Measurements from ENCODE around the gene LAMA5. TPM values are rescaled to one million over a fixed set of nuclear protein-coding genes. Genes with fewer than 3 reads are reported as not detected.

Gene LAMA5
- total RNA-seq, 2 experiments from 2014 or later, result 0.16 to 0.78 TPM

GRCh38 chr20:62410746-62411478 lies 43.8 kb upstream of the LAMA5 start:
- Mint-ChIP-seq H3K27me3 (no peaks in the 10 kb centered on the region), H3K4me1 (ENCODE audit: low read depth) (peaks cover 8% of the 10 kb centered on the region), H3K9me3 (no peaks in the 10 kb centered on the region), H3K27ac (no peak overlapping the region), H3K36me3 (ENCODE audit: low read depth) (no peaks in the 10 kb centered on the region), H3K4me3 (no peak overlapping the region)
- H3K9me3 ChIP-seq (ENCODE audit: control insufficient read depth in 1 of 2, insufficient read depth in 1 of 2, low read length in 2 of 2), result peaks cover 0 to 9% of the 10 kb centered on the region in 2 experiments
- no peak for TF ChIP-seq CTCF (IDR thresholded peaks at IDR 0.05)
- POLR2A ChIA-PET, result no interaction called here
- H3K4me3 ChIP-seq (ENCODE audit: low read length), result no peak overlapping the region
- H3K27ac ChIP-seq (ENCODE audit: low read depth in 1 of 2, low read length in 2 of 2), result no peak overlapping the region
- no peak for DNase-seq
- peaks cover 32% of the 10 kb centered on the region for H3K4me1 ChIP-seq (ENCODE audit: insufficient read depth, low read length)
- H3K27me3 ChIP-seq (ENCODE audit: control insufficient read depth in 1 of 2, insufficient read depth in 2 of 2, low read length in 2 of 2), result peaks cover 0 to 2% of the 10 kb centered on the region in 2 experiments
- CTCF ChIA-PET, result interaction anchor here (1.5 kb wide), 1 partner anchor 28 kb away, joined by 9 read pairs; no protein-coding TSS in a partner anchor
- ATAC-seq (ENCODE audit: poor library complexity), result no peak
- intact Hi-C loops (cut with DNase I, micrococcal nuclease), result no loop called here
- no peaks in the 10 kb centered on the region for H3K36me3 ChIP-seq (ENCODE audit: insufficient read depth, low read length)

- Mint-ChIP-seq H3K27ac (no peak overlapping the region), H3K9me3 (no peaks in the 10 kb centered on the region), H3K27me3 (no peaks in the 10 kb centered on the region), H3K4me1 (ENCODE audit: low read depth) (peaks cover 16% of the 10 kb centered on the region), H3K4me3 (peak overlapping the region; percentile 62), H3K36me3 (ENCODE audit: low read depth) (no peaks in the 10 kb centered on the region)
- ATAC-seq (ENCODE audit: poor library complexity) (peak; percentile 12), DNase-seq (peak in 9 of 14 experiments; percentile 21 to 67 (median 33))
- Histone ChIP-seq H3K27me3 (ENCODE audit: control insufficient read depth in 1 of 2, insufficient read depth in 2 of 2, low read length in 2 of 2) (no peaks in the 10 kb centered on the region), H3K27ac (ENCODE audit: low read depth in 1 of 2, low read length in 2 of 2) (no peak overlapping the region), H3K9me3 (ENCODE audit: control insufficient read depth in 1 of 2, insufficient read depth in 1 of 2, low read length in 2 of 2) (peaks cover 0 to 9% of the 10 kb centered on the region in 2 experiments), H3K4me1 (ENCODE audit: insufficient read depth, low read length) (peaks cover 40% of the 10 kb centered on the region), H3K36me3 (ENCODE audit: insufficient read depth, low read length) (no peaks in the 10 kb centered on the region), H3K4me3 (ENCODE audit: low read length) (no peak overlapping the region)
- CTCF ChIA-PET, result interaction anchor here (1.5 kb wide), 1 partner anchor 27 kb away, joined by 9 read pairs; no protein-coding TSS in a partner anchor
- POLR2A ChIA-PET, result interaction anchor here (1.5 kb wide), 1 partner anchor 23 kb away, joined by 5 read pairs; the partner anchor contains the start of gene RPS21
- intact Hi-C loops (cut with DNase I, micrococcal nuclease), result loop anchor here in 1 of 2 experiments (5.0 kb wide), 4 partner anchors 173 to 862 kb away; partner anchors contain the start of genes ARFGAP1, GID8, OSBPL2 and YTHDF1
- peak; percentile 28 for TF ChIP-seq CTCF (IDR thresholded peaks at IDR 0.05)
Observed at GRCh38 chr20:62409931-62410745, 43.0 kb upstream of the LAMA5 start.

GRCh38 chr20:62409086-62409853 lies 42.2 kb upstream of the LAMA5 start:
- ATAC-seq (ENCODE audit: poor library complexity), result no peak
- intact Hi-C loops (cut with DNase I, micrococcal nuclease), result loop anchor here in 1 of 2 experiments (5.0 kb wide), 4 partner anchors 172 to 863 kb away; partner anchors contain the start of genes ARFGAP1, GID8, OSBPL2 and YTHDF1
- H3K27ac ChIP-seq (ENCODE audit: low read depth in 1 of 2, low read length in 2 of 2), result no peak overlapping the region
- peaks cover 46% of the 10 kb centered on the region for H3K4me1 ChIP-seq (ENCODE audit: insufficient read depth, low read length)
- POLR2A ChIA-PET, result interaction anchor here (1.5 kb wide), 1 partner anchor 22 kb away, joined by 5 read pairs; the partner anchor contains the start of gene RPS21
- CTCF ChIA-PET, result interaction anchor here (1.5 kb wide), 1 partner anchor 27 kb away, joined by 9 read pairs; no protein-coding TSS in a partner anchor
- TF ChIP-seq CTCF (IDR thresholded peaks at IDR 0.05), result no peak
- no peaks in the 10 kb centered on the region for H3K27me3 Mint-ChIP-seq
- DNase-seq, result no peak
- no peaks in the 10 kb centered on the region for H3K27me3 ChIP-seq (ENCODE audit: control insufficient read depth in 1 of 2, insufficient read depth in 2 of 2, low read length in 2 of 2)
- H3K36me3 Mint-ChIP-seq (ENCODE audit: low read depth), result no peaks in the 10 kb centered on the region
- H3K36me3 ChIP-seq (ENCODE audit: insufficient read depth, low read length), result no peaks in the 10 kb centered on the region
- no peak overlapping the region for H3K4me3 ChIP-seq (ENCODE audit: low read length)
- peaks cover 0 to 9% of the 10 kb centered on the region in 2 experiments for H3K9me3 ChIP-seq (ENCODE audit: control insufficient read depth in 1 of 2, insufficient read depth in 1 of 2, low read length in 2 of 2)
- peak overlapping the region; percentile 62 for H3K4me3 Mint-ChIP-seq
- no peaks in the 10 kb centered on the region for H3K9me3 Mint-ChIP-seq
- no peak overlapping the region for H3K27ac Mint-ChIP-seq
- H3K4me1 Mint-ChIP-seq (ENCODE audit: low read depth), result peaks cover 18% of the 10 kb centered on the region
